Astrocyte of the cerebellum (primary cell): ENCODE data around the gene PLCL1.

Experiments
- DNase-seq: peaks from one replicate; pipeline ENCODE4 v3.0.0-alpha.2; 2011; ENCODE audit warnings: low read depth
- H3K4me3 ChIP-seq: 2 replicates; pipeline ENCODE4 v1.5.1; 2011; ENCODE audit warnings: mild to moderate bottlenecking, low read depth, low read length, moderate library complexity
- in situ Hi-C: cut with HindIII; loops from 2 replicates; pipeline ENCODE4 v1.10.0; 2017; ENCODE audit warnings: low sequenced_read_pairs
- TF ChIP-seq, protein P1 (sequence below): IDR thresholded peaks from 2 replicates; pipeline ENCODE4 v1.5.1; 2012; ENCODE audit warnings: low read length, low read depth, moderate library complexity, mild to moderate bottlenecking; ENCODE audit errors: missing control alignments

Gene PLCL1

DNA sequence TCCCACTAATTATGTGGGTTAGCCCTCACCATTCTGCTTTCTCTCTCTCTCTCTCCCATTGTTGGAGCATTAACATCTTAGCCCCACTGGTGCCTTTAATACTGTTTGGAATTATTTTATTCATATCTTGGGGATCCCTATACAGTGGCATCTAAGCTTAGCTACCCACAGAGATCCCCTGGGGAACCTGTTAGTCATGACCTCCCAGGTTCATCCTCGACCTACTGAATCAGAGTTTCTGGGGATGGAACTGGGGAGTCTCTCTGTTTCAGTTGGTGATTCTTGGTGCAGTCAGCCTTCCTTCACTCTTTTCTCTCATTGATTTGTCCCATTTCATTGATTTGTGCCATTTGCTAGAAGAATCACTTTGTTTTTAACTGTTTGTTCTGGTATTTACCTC is 137.3 kb downstream of the PLCL1 start:
- TF ChIP-seq, protein P1, sequence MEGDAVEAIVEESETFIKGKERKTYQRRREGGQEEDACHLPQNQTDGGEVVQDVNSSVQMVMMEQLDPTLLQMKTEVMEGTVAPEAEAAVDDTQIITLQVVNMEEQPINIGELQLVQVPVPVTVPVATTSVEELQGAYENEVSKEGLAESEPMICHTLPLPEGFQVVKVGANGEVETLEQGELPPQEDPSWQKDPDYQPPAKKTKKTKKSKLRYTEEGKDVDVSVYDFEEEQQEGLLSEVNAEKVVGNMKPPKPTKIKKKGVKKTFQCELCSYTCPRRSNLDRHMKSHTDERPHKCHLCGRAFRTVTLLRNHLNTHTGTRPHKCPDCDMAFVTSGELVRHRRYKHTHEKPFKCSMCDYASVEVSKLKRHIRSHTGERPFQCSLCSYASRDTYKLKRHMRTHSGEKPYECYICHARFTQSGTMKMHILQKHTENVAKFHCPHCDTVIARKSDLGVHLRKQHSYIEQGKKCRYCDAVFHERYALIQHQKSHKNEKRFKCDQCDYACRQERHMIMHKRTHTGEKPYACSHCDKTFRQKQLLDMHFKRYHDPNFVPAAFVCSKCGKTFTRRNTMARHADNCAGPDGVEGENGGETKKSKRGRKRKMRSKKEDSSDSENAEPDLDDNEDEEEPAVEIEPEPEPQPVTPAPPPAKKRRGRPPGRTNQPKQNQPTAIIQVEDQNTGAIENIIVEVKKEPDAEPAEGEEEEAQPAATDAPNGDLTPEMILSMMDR, result no peak
- in situ Hi-C loops, result no loop called here
- no peak for DNase-seq
- no peak overlapping the region for H3K4me3 ChIP-seq

DNA sequence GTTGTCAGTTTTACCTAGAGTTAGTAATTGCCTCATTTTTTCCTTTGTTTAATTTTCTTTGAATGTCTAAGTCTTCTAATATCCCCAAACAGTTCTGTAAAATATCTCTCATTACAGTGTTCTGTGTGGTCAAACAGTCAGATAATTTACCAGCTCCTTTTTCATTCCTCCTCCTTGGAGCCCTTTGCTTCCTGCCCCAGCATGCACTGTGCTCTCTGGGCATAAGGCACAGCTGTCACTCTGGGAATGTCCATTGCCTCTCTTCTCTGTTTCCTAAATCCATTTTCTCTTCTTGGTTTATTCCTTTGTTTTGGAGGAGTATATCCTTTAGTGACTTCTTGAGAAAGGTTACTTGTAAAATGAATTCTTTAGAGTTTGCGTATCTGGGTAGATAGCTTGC is 139.3 kb downstream of the PLCL1 start:
- H3K4me3 ChIP-seq, result no peak overlapping the region
- DNase-seq, result no peak
- TF ChIP-seq, protein P1, result no peak
- in situ Hi-C loops, result no loop called here

DNA sequence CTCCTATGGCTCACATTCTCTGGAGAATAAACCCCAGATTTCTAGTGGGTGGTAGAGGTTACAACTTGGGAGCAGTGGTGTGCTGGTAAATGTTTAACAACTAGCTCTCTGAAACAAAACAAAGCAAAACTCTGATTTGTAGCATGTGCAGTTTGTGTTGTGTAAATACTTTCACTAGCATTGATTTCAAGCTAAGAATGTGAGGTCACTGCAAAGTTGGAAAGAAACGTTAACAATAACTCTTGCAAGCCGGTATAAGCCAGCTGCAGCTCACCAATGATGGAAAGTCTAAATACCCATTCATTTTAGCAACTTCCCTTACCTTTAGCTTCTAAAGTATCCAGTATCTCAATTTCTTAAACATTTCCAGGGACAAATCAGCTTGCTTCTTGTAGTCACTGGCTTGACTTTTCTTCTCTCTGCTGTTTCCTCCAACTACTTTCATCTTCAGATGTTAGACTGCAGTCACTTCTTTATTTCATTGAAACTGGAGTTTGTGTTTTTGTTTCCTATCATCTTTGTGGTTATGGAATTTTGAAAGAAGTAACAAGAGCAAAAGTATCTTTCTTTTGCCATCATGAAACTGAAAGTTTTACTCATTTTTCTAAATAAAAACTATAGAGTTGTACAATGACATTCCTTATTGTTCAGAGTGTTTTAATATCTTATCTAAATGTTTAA is 140.2 kb downstream of the PLCL1 start:
- no peak overlapping the region for H3K4me3 ChIP-seq
- TF ChIP-seq, protein P1, result no peak
- in situ Hi-C loops, result no loop called here
- no peak for DNase-seq

DNA sequence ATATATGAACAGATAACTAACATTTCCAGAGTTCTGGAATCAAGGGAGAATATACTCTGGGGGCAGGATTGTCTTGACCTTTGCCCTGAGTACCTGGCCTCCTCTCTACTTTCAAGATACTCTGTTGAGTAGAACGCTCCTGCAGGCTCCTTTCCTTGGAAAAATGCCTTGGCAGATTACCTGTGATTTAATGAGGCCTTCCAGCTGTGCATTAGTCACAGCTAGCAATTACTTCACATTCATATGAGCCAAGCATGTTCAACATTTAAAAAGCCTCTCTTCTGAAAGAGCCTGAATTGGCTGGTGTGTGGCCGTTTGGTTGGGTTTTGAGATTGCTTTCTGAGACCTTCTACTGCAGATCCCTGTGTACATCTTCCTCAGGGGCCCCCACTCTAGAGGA is 142.2 kb downstream of the PLCL1 start:
- peak; percentile 40 for DNase-seq
- TF ChIP-seq, protein P1, result no peak
- in situ Hi-C loops, result no loop called here
- H3K4me3 ChIP-seq, result no peak overlapping the region

DNA sequence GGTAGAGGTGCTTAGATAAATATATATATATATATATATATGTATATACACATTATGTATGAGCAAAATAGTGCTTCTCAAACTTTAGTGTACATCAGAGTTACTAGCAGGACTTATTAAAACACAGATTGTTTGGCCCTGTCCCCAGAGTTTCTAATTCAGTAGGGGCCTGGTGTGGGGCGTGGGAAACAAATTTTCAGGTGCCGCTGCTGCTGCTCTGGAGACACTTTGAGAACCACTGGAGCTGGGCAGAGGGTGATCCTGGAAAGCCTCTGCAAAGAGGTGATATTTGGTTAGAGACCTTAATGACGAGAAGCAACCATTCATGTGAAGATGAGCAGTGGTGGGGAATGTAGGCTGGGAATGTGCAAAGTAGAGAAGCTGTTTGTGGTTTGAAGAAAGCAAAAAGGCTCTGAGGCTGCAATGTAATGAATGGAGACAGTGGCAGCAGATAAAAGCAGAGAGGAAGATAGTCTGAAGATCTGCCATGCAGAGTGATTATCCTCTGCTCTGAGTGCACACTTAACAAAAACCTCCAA is 142.9 kb downstream of the PLCL1 start:
- TF ChIP-seq, protein P1, result no peak
- no peak overlapping the region for H3K4me3 ChIP-seq
- in situ Hi-C loops, result no loop called here
- DNase-seq, result no peak

DNA sequence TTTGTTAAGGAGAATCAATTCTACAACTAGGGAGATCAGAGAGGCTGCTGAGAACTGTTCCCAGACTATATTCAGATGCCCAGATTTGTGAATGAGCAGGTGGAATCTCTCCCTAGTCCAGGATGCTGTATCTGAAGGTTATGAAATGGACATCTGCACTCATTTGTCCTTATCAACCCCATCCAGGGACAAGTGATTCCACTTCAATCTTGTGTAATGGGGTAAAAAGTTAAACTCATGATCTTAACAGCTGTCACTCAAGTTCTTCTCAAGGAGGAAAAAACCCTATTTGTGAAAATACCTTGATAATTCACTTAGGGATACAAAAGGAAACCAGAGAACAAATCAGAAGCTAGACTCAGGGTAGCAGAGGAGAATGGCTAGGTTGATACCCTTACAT is 144.8 kb downstream of the PLCL1 start:
- no peak overlapping the region for H3K4me3 ChIP-seq
- DNase-seq, result no peak
- TF ChIP-seq, protein P1, result no peak
- in situ Hi-C loops, result no loop called here
